Neuronal stem cell (in vitro differentiated cells): Measurements from ENCODE around the gene XIST. TPM values are rescaled to one million over a fixed set of nuclear protein-coding genes. Genes with fewer than 3 reads are reported as not detected.
"Not testable (repeated sequence)": the region's sequence is repeated elsewhere in the genome, so short reads cannot be mapped to it uniquely, and the experiment has no call there.

Experiments used
- DNase-seq: peaks from one replicate; pipeline ENCODE4 v3.0.0-alpha.2; 2013; ENCODE audit warnings: low spot score
- H2AFZ ChIP-seq: one replicate; pipeline ENCODE4 v1.6.1; 2013; ENCODE audit warnings: mild to moderate bottlenecking, low read length, inconsistent platforms
- H2AK5ac ChIP-seq: 2 replicates; pipeline ENCODE4 v1.6.1; 2013; ENCODE audit warnings: low read depth, mild to moderate bottlenecking, inconsistent platforms, low read length, moderate library complexity, mixed read lengths
- H2BK120ac ChIP-seq: 2 replicates; pipeline ENCODE4 v1.6.1; 2013; ENCODE audit warnings: low read depth, mild to moderate bottlenecking, inconsistent platforms, low read length, moderate library complexity, mixed read lengths
- H2BK12ac ChIP-seq: one replicate; pipeline ENCODE4 v1.6.1; 2013; ENCODE audit warnings: low read length, inconsistent platforms
- H2BK15ac ChIP-seq: 2 replicates; pipeline ENCODE4 v1.6.1; 2013; ENCODE audit warnings: mild to moderate bottlenecking, low read length, inconsistent platforms, mixed read lengths
- H2BK5ac ChIP-seq: one replicate; pipeline ENCODE4 v1.6.1; 2013; ENCODE audit warnings: inconsistent platforms, mild to moderate bottlenecking, low read length, moderate library complexity
- H3K14ac ChIP-seq: one replicate; pipeline ENCODE4 v1.6.1; 2013; ENCODE audit warnings: low read length, inconsistent platforms
- H3K18ac ChIP-seq: 2 replicates; pipeline ENCODE4 v1.6.1; 2013; ENCODE audit warnings: low read length, inconsistent platforms
- H3K23ac ChIP-seq: 2 replicates; pipeline ENCODE4 v1.6.1; 2013; ENCODE audit warnings: low read depth, mild to moderate bottlenecking, mixed read lengths, low read length, inconsistent platforms; ENCODE audit not compliant: poor library complexity
- H3K27ac ChIP-seq: replicated peaks from 3 replicates; pipeline ENCODE4 v1.5.1; 2013; ENCODE audit warnings: low read length, inconsistent platforms
- H3K27me3 ChIP-seq, 3 experiments: 2 replicates each; pipeline ENCODE4 v1.6.1; 2013; ENCODE audit warnings: low read length in 3 of 3, mild to moderate bottlenecking in 2 of 3, inconsistent platforms in 1 of 3, low read depth in 1 of 3, mixed read lengths in 1 of 3, moderate library complexity in 1 of 3; ENCODE audit not compliant: control insufficient read depth in 3 of 3, insufficient read depth in 3 of 3
- H3K36me3 ChIP-seq, 2 donors: replicated peaks in 1 of 2; 2 replicates each; pipeline ENCODE4 v1.6.1; 2013; ENCODE audit warnings: low read length in 2 of 2; ENCODE audit not compliant: control insufficient read depth in 2 of 2, insufficient read depth in 2 of 2
- H3K4ac ChIP-seq: 2 replicates; pipeline ENCODE4 v1.6.1; 2013; ENCODE audit warnings: inconsistent platforms, mild to moderate bottlenecking, low read length, moderate library complexity
- H3K4me1 ChIP-seq, 2 donors: 1 replicate in 1 of 2; 2 replicates in 1 of 2; pipeline ENCODE4 v1.6.1; 2013; ENCODE audit warnings: low read length in 2 of 2, low read depth in 1 of 2; ENCODE audit not compliant: control insufficient read depth in 2 of 2, insufficient read depth in 1 of 2
- H3K4me2 ChIP-seq: one replicate; pipeline ENCODE4 v1.6.1; 2013; ENCODE audit warnings: mild to moderate bottlenecking, low read length, inconsistent platforms; ENCODE audit not compliant: insufficient read depth, poor library complexity, severe bottlenecking
- H3K4me3 ChIP-seq, 2 donors: 2 replicates each; pipeline ENCODE4 v1.5.1; 2013; ENCODE audit warnings: low read length in 2 of 2, mild to moderate bottlenecking in 2 of 2, inconsistent platforms in 1 of 2, moderate library complexity in 1 of 2
- H3K79me1 ChIP-seq: one replicate; pipeline ENCODE4 v1.6.1; 2013; ENCODE audit warnings: low read depth, mild to moderate bottlenecking, inconsistent platforms, low read length, moderate library complexity
- H3K9ac ChIP-seq: one replicate; pipeline ENCODE4 v1.6.1; 2013; ENCODE audit warnings: mild to moderate bottlenecking, low read depth, low read length, inconsistent platforms; ENCODE audit not compliant: poor library complexity
- H3K9me3 ChIP-seq, 2 donors: replicated peaks in 1 of 2; 2 replicates each; pipeline versions ENCODE3 to v1.6.1; 2013; ENCODE audit warnings: low read length in 2 of 2, mild to moderate bottlenecking in 2 of 2, inconsistent platforms in 1 of 2, low read depth in 1 of 2, mixed read lengths in 1 of 2, moderate library complexity in 1 of 2; ENCODE audit not compliant: control insufficient read depth in 2 of 2, insufficient read depth in 1 of 2
- H4K8ac ChIP-seq: one replicate; pipeline ENCODE4 v1.6.1; 2013; ENCODE audit warnings: low read depth, mild to moderate bottlenecking, inconsistent platforms, low read length, moderate library complexity
- H4K91ac ChIP-seq: one replicate; pipeline ENCODE4 v1.6.1; 2013; ENCODE audit warnings: low read length, low read depth, mild to moderate bottlenecking, inconsistent platforms; ENCODE audit not compliant: poor library complexity
- WGBS, 2 donors: extraction: QIAGEN DNeasy Blood & Tissue Kit; methylation state at CpG; one replicate each; pipeline ENCODE4 v1.1.7; 2013; ENCODE audit warnings: missing lambda C conversion rate in 2 of 2, mixed read lengths in 1 of 2; ENCODE audit not compliant: insufficient read length in 2 of 2, insufficient replicate concordance in 1 of 2; ENCODE audit errors: extremely low coverage in 2 of 2; 5-methylcytosine and 5-hydroxymethylcytosine counted together
- small RNA-seq: library from polyadenylated mRNA; stranded (forward); fragments of <200 nt; extraction: miRNeasy Mini kit (QIAGEN cat#:217004); gene quantifications from one replicate; pipeline ENCODE3, GENCODE V24; 2013; ENCODE audit not compliant: insufficient read depth

The XIST gene

GRCh38 chrX:73792511-73792910 lies 60.0 kb downstream of the XIST start:
- not testable (repeated sequence) for H2BK12ac ChIP-seq, H3K27me3 ChIP-seq, H3K9ac ChIP-seq, H4K8ac ChIP-seq, H3K9me3 ChIP-seq, H3K4me1 ChIP-seq, H3K23ac ChIP-seq, H3K4ac ChIP-seq, H2BK120ac ChIP-seq, H3K79me1 ChIP-seq, H3K18ac ChIP-seq, H3K14ac ChIP-seq, H3K27ac ChIP-seq, H2BK5ac ChIP-seq, H4K91ac ChIP-seq, H3K4me3 ChIP-seq, H2BK15ac ChIP-seq, H2AK5ac ChIP-seq, DNase-seq, H3K4me2 ChIP-seq, H2AFZ ChIP-seq, H3K36me3 ChIP-seq
- no CpG with 5 or more reads among the region's 8 CpGs for WGBS, 2 donors

- H4K8ac ChIP-seq, result no peak overlapping the region
- DNase-seq, result no peak
- H2BK15ac ChIP-seq, result no peak overlapping the region
- H2AK5ac ChIP-seq, result no peak overlapping the region
- no peak overlapping the region for H3K14ac ChIP-seq
- H3K9ac ChIP-seq, result no peak overlapping the region
- no peak overlapping the region for H2AFZ ChIP-seq
- no peak overlapping the region for H4K91ac ChIP-seq
- peaks cover 0 to under 1% (median 0%) of the 10 kb centered on the region in 3 experiments for H3K27me3 ChIP-seq
- no peak overlapping the region for H3K4me2 ChIP-seq
- H3K79me1 ChIP-seq, result no peaks in the 10 kb centered on the region
- H2BK12ac ChIP-seq, result no peak overlapping the region
- H3K18ac ChIP-seq, result no peak overlapping the region
- H3K4me3 ChIP-seq, result no peak overlapping the region
- no peak overlapping the region for H2BK5ac ChIP-seq
- no peak overlapping the region for H3K23ac ChIP-seq
- no peaks in the 10 kb centered on the region for H3K4me1 ChIP-seq
- H3K27ac ChIP-seq, result no peak overlapping the region
- H2BK120ac ChIP-seq, result no peak overlapping the region
- no peak overlapping the region for H3K4ac ChIP-seq
- no CpG with 5 or more reads among the region's 1 CpG for WGBS, 2 donors
- H3K9me3 ChIP-seq, result no peaks in the 10 kb centered on the region
- H3K36me3 ChIP-seq, result no peaks in the 10 kb centered on the region
These were observed 67.0 kb downstream of the XIST start for GRCh38 chrX:73785493-73785892.

Small RNA genes lying within 50 kb of the gene (small RNA-seq; reads per million reads assigned to genes)
- not detected for gene RF01880
